Gastrocnemius medialis (tissue), 4 donors: ENCODE data around the gene ALG8.

Source experiments
- POLR2A ChIP-seq, 2 donors: fragments of 450-650 bp; IDR thresholded peaks; one replicate each; pipeline ENCODE4 v1.6.1; 2017; ENCODE audit warnings: antibody characterized with exemption in 2 of 2, mild to moderate bottlenecking in 2 of 2, moderate library complexity in 2 of 2
- TF ChIP-seq, protein P1 (sequence below), 5 experiments: fragments of 450-650 bp in 3 of 5; fragments of 200-600 bp in 2 of 5; sonication (generic) in 2 of 5; IDR thresholded peaks in 4 of 5; conservative IDR thresholded peaks in 1 of 5; 1 replicate in 4 of 5; 2 replicates in 1 of 5; pipeline ENCODE4 v1.5.1; 2016 to 2019; ENCODE audit warnings: antibody characterized with exemption in 5 of 5, mild to moderate bottlenecking in 3 of 5, moderate library complexity in 3 of 5

DNA sequence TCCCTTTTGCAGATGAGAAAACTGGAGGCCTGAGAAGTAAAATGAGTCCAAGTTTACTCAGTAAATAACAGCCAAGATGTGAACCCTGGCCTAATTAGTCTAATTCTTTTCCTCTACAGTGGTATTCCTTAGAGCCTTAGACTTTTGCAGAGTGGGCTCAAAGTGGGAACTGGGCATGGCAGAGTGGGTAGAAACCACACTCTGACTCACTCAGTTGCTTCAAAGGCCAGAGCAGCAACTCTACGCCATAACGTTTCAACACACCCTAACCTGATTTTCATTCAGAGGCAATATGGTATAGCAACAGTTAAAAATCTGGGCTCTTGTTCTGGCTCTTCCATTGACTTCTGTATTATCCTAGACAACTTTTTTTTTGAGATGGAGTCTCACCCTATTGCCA, 73.0 kb downstream of the ALG8 start:
- TF ChIP-seq, protein P1, sequence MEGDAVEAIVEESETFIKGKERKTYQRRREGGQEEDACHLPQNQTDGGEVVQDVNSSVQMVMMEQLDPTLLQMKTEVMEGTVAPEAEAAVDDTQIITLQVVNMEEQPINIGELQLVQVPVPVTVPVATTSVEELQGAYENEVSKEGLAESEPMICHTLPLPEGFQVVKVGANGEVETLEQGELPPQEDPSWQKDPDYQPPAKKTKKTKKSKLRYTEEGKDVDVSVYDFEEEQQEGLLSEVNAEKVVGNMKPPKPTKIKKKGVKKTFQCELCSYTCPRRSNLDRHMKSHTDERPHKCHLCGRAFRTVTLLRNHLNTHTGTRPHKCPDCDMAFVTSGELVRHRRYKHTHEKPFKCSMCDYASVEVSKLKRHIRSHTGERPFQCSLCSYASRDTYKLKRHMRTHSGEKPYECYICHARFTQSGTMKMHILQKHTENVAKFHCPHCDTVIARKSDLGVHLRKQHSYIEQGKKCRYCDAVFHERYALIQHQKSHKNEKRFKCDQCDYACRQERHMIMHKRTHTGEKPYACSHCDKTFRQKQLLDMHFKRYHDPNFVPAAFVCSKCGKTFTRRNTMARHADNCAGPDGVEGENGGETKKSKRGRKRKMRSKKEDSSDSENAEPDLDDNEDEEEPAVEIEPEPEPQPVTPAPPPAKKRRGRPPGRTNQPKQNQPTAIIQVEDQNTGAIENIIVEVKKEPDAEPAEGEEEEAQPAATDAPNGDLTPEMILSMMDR (IDR thresholded peaks at IDR 0.05 in 4 of 5, conservative IDR thresholded peaks at IDR 0.05 in 1 of 5), result no peak
- no peak for TF ChIP-seq POLR2A (IDR thresholded peaks at IDR 0.05)
